Stimulated activated effector memory CD8-positive, alpha-beta T cell treated with anti-CD3 and anti-CD28 coated beads, Interleukin-12 subunit alpha, Interleukin-12 subunit beta, amount 100 ng/mL, for 72 hours (primary cell): ENCODE measurements around the gene BEGAIN.

Experiments used
- ATAC-seq: fragments of 150-1000 bp; cut with Tn5 transposase; 2 replicates; pipeline ENCODE4 v1.10.0; 2021
- DNase-seq, 2 donors: peaks; one replicate each; pipeline ENCODE4 v3.0.0; 2021 to 2022; ENCODE audit warnings: low spot score in 2 of 2
- H3K27ac Mint-ChIP-seq: one replicate; pipeline ENCODE4 v1.8.0; 2022; ENCODE audit warnings: mild to moderate bottlenecking, mixed read lengths
- H3K36me3 Mint-ChIP-seq: one replicate; pipeline ENCODE4 v1.8.0; 2022; ENCODE audit warnings: mild to moderate bottlenecking, mixed read lengths
- H3K4me1 Mint-ChIP-seq: one replicate; pipeline ENCODE4 v1.8.0; 2022; ENCODE audit warnings: mixed read lengths
- H3K4me3 Mint-ChIP-seq: one replicate; pipeline ENCODE4 v1.8.0; 2022; ENCODE audit warnings: mild to moderate bottlenecking, mixed read lengths
- H3K9me3 Mint-ChIP-seq: one replicate; pipeline ENCODE4 v1.8.0; 2022; ENCODE audit warnings: mixed read lengths

Gene BEGAIN

GRCh38 chr14:100571837-100572236 lies 15.4 kb downstream of the BEGAIN start:
- H3K9me3 Mint-ChIP-seq: no peaks in the 10 kb centered on the region
- no peaks in the 10 kb centered on the region for H3K36me3 Mint-ChIP-seq
- peaks cover 14% of the 10 kb centered on the region for H3K4me1 Mint-ChIP-seq
- H3K27ac Mint-ChIP-seq: no peak overlapping the region
- ATAC-seq (no peak), DNase-seq (no peak)
- no peak overlapping the region for H3K4me3 Mint-ChIP-seq

- H3K27ac Mint-ChIP-seq: no peak overlapping the region
Observed at GRCh38 chr14:100570726-100571454, 16.3 kb downstream of the BEGAIN start.

GRCh38 chr14:100569734-100570286 lies 17.4 kb downstream of the BEGAIN start:
- Mint-ChIP-seq H3K27ac (peak overlapping the region; percentile 32), H3K9me3 (no peaks in the 10 kb centered on the region), H3K36me3 (no peaks in the 10 kb centered on the region), H3K4me1 (peaks cover 14% of the 10 kb centered on the region), H3K4me3 (peak overlapping the region; percentile 56)
- DNase-seq (no peak), ATAC-seq (no peak)

More at GRCh38 chr14:100570726-100571454, 16.3 kb downstream of the BEGAIN start:
- H3K4me3 Mint-ChIP-seq: no peak overlapping the region
- DNase-seq (no peak), ATAC-seq (no peak)
- peaks cover 14% of the 10 kb centered on the region for H3K4me1 Mint-ChIP-seq
- H3K36me3 Mint-ChIP-seq: no peaks in the 10 kb centered on the region
- H3K9me3 Mint-ChIP-seq: no peaks in the 10 kb centered on the region

- DNase-seq (no peak), ATAC-seq (no peak)
- Mint-ChIP-seq H3K36me3 (no peaks in the 10 kb centered on the region), H3K4me3 (peak overlapping the region; percentile 56), H3K4me1 (peaks cover 14% of the 10 kb centered on the region), H3K9me3 (no peaks in the 10 kb centered on the region), H3K27ac (peak overlapping the region; percentile 32)
Observed at GRCh38 chr14:100568998-100569733, 18.1 kb downstream of the BEGAIN start.

GRCh38 chr14:100568164-100568997 lies 18.8 kb downstream of the BEGAIN start:
- no peak overlapping the region for H3K27ac Mint-ChIP-seq
- peaks cover 14% of the 10 kb centered on the region for H3K4me1 Mint-ChIP-seq
- no peaks in the 10 kb centered on the region for H3K9me3 Mint-ChIP-seq
- H3K4me3 Mint-ChIP-seq: peak overlapping the region; percentile 30
- DNase-seq (no peak), ATAC-seq (no peak)
- H3K36me3 Mint-ChIP-seq: no peaks in the 10 kb centered on the region

- Mint-ChIP-seq H3K27ac (no peak overlapping the region), H3K9me3 (no peaks in the 10 kb centered on the region), H3K4me1 (peaks cover 10% of the 10 kb centered on the region), H3K36me3 (no peaks in the 10 kb centered on the region), H3K4me3 (peak overlapping the region; percentile 30)
- no peak for ATAC-seq
- no peak for DNase-seq
Observed at GRCh38 chr14:100567877-100568163, 19.4 kb downstream of the BEGAIN start.

GRCh38 chr14:100567009-100567876 lies 20.0 kb downstream of the BEGAIN start:
- DNase-seq: no peak
- H3K27ac Mint-ChIP-seq: no peak overlapping the region
- H3K9me3 Mint-ChIP-seq: no peaks in the 10 kb centered on the region
- no peaks in the 10 kb centered on the region for H3K36me3 Mint-ChIP-seq
- peaks cover 5% of the 10 kb centered on the region for H3K4me1 Mint-ChIP-seq
- H3K4me3 Mint-ChIP-seq: peak overlapping the region; percentile 64
- no peak for ATAC-seq

GRCh38 chr14:100566586-100566985 lies 20.6 kb downstream of the BEGAIN start:
- H3K4me3 Mint-ChIP-seq: peak overlapping the region; percentile 64
- ATAC-seq (no peak), DNase-seq (no peak)
- H3K9me3 Mint-ChIP-seq: no peaks in the 10 kb centered on the region
- H3K4me1 Mint-ChIP-seq: peaks cover 5% of the 10 kb centered on the region
- no peak overlapping the region for H3K27ac Mint-ChIP-seq
- no peaks in the 10 kb centered on the region for H3K36me3 Mint-ChIP-seq

- DNase-seq (no peak), ATAC-seq (no peak)
- Mint-ChIP-seq H3K4me1 (peaks cover 5% of the 10 kb centered on the region), H3K27ac (no peak overlapping the region), H3K36me3 (no peaks in the 10 kb centered on the region), H3K9me3 (no peaks in the 10 kb centered on the region), H3K4me3 (peak overlapping the region; percentile 41)
Observed at GRCh38 chr14:100566119-100566518, 21.1 kb downstream of the BEGAIN start.

- no peaks in the 10 kb centered on the region for H3K36me3 Mint-ChIP-seq
- peaks cover 5% of the 10 kb centered on the region for H3K4me1 Mint-ChIP-seq
- no peak overlapping the region for H3K27ac Mint-ChIP-seq
- no peak for ATAC-seq
- no peaks in the 10 kb centered on the region for H3K9me3 Mint-ChIP-seq
- peak overlapping the region; percentile 41 for H3K4me3 Mint-ChIP-seq
- DNase-seq: no peak
Observed at GRCh38 chr14:100565650-100566049, 21.6 kb downstream of the BEGAIN start.

- H3K9me3 Mint-ChIP-seq: no peaks in the 10 kb centered on the region
- H3K27ac Mint-ChIP-seq: no peak overlapping the region
- H3K4me1 Mint-ChIP-seq: peaks cover 5% of the 10 kb centered on the region
- no peak overlapping the region for H3K4me3 Mint-ChIP-seq
- ATAC-seq (no peak), DNase-seq (no peak)
- no peaks in the 10 kb centered on the region for H3K36me3 Mint-ChIP-seq
Observed at GRCh38 chr14:100564512-100564911, 22.7 kb downstream of the BEGAIN start.

- no peak for ATAC-seq
- H3K4me3 Mint-ChIP-seq: no peak overlapping the region
- no peaks in the 10 kb centered on the region for H3K9me3 Mint-ChIP-seq
- H3K27ac Mint-ChIP-seq: no peak overlapping the region
- DNase-seq: no peak
- peaks cover 10% of the 10 kb centered on the region for H3K4me1 Mint-ChIP-seq
- no peaks in the 10 kb centered on the region for H3K36me3 Mint-ChIP-seq
Observed at GRCh38 chr14:100562751-100563150, 24.5 kb downstream of the BEGAIN start.

- ATAC-seq (no peak), DNase-seq (no peak)
- H3K4me1 Mint-ChIP-seq: peaks cover 15% of the 10 kb centered on the region
- no peak overlapping the region for H3K4me3 Mint-ChIP-seq
- no peaks in the 10 kb centered on the region for H3K36me3 Mint-ChIP-seq
- H3K27ac Mint-ChIP-seq: no peak overlapping the region
- no peaks in the 10 kb centered on the region for H3K9me3 Mint-ChIP-seq
Observed at GRCh38 chr14:100561005-100561404, 26.2 kb downstream of the BEGAIN start.

GRCh38 chr14:100560471-100560870 lies 26.7 kb downstream of the BEGAIN start:
- H3K4me1 Mint-ChIP-seq: peaks cover 15% of the 10 kb centered on the region
- ATAC-seq (no peak), DNase-seq (no peak)
- no peak overlapping the region for H3K27ac Mint-ChIP-seq
- H3K9me3 Mint-ChIP-seq: no peaks in the 10 kb centered on the region
- H3K4me3 Mint-ChIP-seq: no peak overlapping the region
- H3K36me3 Mint-ChIP-seq: no peaks in the 10 kb centered on the region
